Activated naive CD4-positive, alpha-beta T cell treated with anti-CD3 and anti-CD28 coated beads, Interleukin-2, amount 50 U/mL, for 16 hours (primary cell): Measurements from ENCODE around the gene NDUFAF8.

Experiments used
- DNase-seq: peaks from one replicate; pipeline ENCODE4 v3.0.0-alpha.2; 2020

Gene NDUFAF8

DNA sequence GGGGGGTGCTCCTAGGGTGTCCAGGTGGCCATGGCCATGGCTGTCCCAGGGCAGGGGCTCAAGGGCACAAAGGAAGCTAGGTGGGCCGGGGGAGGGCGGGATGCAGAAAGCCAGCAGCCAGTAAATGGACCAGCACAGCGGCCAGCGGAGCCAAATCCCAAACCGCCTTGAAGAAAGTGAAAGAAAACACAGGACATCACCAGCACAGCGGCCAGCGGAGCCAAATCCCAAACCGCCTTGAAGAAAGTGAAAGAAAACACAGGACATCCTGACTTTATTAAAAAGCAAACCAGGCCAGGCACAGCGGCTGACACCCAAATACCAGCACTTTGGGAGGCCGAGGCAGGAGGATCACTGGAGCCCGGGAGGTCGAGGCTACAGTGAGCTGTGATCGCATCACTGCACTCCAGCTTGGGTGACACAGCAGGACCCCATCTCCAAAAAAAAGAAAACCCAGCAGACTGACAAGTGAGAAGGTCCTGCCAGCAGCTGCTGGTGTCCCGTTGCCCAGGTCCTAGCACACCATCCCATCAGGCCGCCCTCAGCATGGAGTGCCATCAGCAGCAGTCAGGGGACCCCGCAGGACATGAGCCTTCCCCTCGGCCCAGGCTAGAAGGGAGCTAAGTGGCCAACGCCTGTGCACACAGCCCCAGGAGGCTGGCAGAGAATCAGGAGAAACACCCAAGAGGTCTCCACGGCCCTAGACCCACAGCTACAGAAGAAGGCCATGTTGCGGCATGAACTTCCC, 39.0 kb downstream of the NDUFAF8 start:
- no peak for DNase-seq

DNA sequence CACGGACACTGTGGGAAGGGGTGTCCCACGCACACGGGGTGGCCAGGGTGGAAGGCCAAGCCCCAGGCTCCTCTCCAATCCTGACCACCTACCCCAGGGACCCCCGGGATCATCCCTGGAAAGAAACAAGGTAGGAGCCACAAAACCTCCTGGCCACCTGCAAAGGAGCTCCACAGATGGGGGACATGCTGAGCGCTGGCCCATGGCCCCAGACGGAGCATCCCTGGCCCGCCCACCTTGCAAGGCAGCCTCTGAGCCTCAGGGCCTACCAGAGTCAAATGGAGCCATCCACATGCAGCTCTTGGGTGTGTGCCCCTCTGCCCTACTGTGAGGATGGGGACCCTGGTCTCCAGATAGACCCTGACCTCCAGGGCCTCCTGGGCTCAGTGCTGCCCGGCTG, 39.7 kb downstream of the NDUFAF8 start:
- DNase-seq: no peak

DNA sequence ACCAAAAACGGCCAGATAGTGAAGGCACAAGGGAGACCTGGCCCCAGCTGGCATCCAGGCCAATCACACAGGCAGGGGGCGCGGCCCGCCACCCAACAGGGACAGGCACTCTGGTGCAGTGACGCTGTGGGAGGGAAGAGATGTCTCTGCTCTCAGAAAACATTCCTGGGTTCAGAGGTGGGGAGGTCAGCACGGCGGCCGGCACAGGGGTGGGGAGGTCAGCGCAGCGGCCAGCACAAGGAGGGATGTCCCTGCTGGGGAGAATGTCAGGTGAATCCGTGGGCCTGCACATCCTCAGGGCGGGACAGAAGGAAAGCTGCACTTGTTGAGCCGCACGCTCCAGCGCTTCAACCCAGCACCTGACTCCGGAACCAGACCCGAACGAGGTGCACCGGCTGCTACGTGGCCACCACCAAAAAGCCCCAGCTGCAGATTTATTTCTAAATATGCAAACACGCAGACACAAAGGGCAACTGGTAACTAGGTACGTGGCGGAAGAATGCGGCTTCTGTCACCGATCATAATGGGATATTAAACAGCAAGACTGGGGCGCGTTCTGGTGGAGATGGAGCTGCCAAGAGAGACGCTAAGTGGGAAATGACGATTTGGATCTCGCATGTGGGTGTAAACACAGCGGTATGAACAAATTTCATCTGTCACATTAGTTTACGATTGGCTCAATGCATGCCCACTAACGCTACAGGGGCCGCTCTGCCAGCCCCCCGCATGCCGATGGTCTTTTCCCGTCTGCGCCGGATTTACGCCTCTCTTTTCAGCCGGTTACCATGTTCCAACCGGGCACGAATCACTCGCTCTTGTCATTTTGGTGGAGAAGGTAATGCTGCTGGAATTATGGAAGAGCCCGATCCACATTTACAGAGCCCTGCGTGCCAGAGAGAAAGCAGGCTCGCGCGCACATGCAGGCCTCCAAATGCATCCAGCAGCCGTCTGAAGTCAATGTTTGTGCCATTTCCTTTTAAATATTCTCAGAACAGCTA, 40.5 kb downstream of the NDUFAF8 start:
- DNase-seq: no peak

- DNase-seq: no peak
Measured at GRCh38 chr17:81280571-81280970, 41.5 kb downstream of the NDUFAF8 start.

GRCh38 chr17:81282141-81282540, 43.0 kb downstream of the NDUFAF8 start:
- no peak for DNase-seq

- DNase-seq: no peak
Measured at GRCh38 chr17:81282876-81283275, 43.8 kb downstream of the NDUFAF8 start.

DNA sequence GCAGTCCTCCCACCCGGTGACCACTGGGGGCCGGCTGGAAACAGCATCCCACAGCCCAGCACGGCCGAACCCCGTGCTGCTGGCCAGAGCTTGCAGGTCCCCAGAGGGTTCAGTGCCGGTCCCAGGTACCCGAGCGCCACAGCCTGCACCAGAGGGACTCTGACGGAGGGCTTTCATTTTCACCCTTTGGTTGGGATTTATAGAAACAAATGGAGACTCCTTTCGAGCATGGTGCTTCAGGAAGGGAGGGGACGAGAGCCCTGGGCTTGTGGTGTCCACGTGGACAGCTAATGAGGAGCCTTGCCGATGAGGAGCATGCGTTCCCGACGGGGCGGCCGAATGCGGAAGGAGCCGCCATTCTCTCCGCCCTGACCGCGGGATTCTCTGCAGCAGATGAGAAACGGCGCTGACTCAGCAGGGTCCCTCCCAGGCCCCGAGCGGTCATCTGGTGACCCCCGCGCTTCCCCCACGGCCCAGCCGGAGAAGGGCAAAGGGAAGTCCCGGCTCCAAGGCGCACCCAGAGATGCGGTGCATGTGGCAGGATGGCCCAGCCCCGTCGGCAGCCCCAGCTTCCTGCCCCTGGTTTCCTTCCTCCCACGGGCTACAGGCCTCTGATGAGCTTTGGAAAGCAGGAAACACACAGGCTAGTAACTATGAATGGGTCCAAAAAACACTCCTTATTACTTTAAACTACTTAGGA, 46.2 kb downstream of the NDUFAF8 start:
- peak; percentile 59 for DNase-seq

- DNase-seq: no peak
Measured at GRCh38 chr17:81285894-81286293, 46.8 kb downstream of the NDUFAF8 start.

GRCh38 chr17:81286491-81287145, 47.5 kb downstream of the NDUFAF8 start:
- DNase-seq: no peak

DNA sequence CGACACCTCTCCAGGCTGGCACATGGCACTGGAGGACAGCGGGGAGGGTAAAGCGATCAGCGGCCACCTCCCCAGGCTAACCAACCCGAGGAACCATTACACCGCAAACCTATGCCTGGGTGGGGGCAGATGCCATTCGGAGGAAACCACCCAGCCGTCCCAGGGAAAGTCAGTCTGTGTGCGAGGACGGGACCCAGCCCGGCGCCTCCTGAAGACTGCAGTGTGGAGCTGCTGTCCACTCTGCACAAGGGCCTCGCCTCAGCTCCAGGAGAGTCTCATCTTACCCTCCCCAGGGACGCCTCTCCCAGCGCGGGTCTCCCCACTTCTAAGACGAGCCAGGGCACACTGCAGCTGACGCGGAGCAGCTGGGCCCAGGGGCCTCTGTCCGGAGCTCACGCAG, 48.0 kb downstream of the NDUFAF8 start:
- DNase-seq: no peak

DNA sequence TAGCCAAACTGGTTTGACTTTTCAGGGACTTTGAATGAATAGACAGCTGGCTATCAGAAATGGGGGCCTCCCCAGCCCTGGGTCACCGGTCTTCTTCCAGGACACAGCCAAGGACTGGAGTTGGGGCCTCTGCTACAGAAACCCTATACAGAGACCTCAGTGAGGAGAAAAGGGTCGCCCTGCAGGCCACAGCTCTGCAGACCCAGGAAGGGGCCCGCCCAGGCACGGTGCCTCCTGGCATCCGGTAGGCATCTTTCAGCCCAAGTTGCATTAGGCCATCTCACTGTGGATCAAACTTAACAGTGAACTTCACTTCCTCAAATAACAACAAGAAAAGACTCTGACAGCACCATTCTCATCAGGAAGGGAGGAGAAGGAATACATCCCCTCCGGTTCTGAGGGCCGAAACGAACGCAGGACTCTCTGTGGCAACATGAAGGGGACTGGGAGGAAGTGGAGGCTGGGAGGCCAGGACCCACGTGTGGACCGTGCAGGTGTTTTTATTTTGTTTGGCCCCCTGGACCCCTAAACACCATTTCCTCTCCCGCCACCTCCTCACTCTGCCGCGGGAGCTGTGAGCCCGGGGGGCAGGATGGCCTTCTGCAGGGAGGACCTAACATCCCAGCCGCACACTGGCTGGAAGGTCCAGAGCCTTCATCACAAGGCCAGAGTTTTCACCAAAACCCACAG, 48.8 kb downstream of the NDUFAF8 start:
- no peak for DNase-seq

- DNase-seq: no peak
Measured at GRCh38 chr17:81288715-81289114, 49.6 kb downstream of the NDUFAF8 start.

GRCh38 chr17:81289627-81290026, 50.5 kb downstream of the NDUFAF8 start:
- no peak for DNase-seq

GRCh38 chr17:81290230-81290629, 51.1 kb downstream of the NDUFAF8 start:
- DNase-seq: no peak
